GM12878 (cell line): Measurements from ENCODE around the gene C20orf202.

ENCODE experiments used
- BRCA1 ChIP-seq: IDR thresholded peaks from 2 replicates; pipeline ENCODE4 v1.6.1; 2011; ENCODE audit warnings: low read depth, low read length, improper control_type of control experiment
- CBFB ChIP-seq: IDR thresholded peaks from 2 replicates; pipeline ENCODE4 v1.6.1; 2016; ENCODE audit warnings: antibody characterized with exemption, low read depth
- CTCF ChIP-seq, 3 experiments: IDR thresholded peaks in 2 of 3; conservative IDR thresholded peaks in 1 of 3; 2 replicates each; pipeline ENCODE4 v1.5.1; 2011; ENCODE audit warnings: low read depth in 3 of 3, low read length in 3 of 3, mild to moderate bottlenecking in 3 of 3, control low read depth in 2 of 3, moderate library complexity in 2 of 3, inconsistent platforms in 1 of 3, mixed read lengths in 1 of 3; ENCODE audit not compliant: control insufficient read depth in 2 of 3, insufficient read depth in 1 of 3; ENCODE audit errors: extremely low read depth in 1 of 3
- EZH2 ChIP-seq: IDR thresholded peaks from 2 replicates; pipeline ENCODE4 v1.6.1; 2012; ENCODE audit warnings: low read depth, mild to moderate bottlenecking, control low read depth, inconsistent platforms, low read length, borderline replicate concordance; ENCODE audit not compliant: control insufficient read depth
- IKZF1 ChIP-seq: fragments of 450-650 bp; conservative IDR thresholded peaks from 2 replicates; pipeline ENCODE4 v1.6.1; 2017; ENCODE audit warnings: antibody characterized with exemption, mild to moderate bottlenecking
- POLR2A ChIP-seq: IDR thresholded peaks from 2 replicates; pipeline ENCODE4 v1.6.1; 2011; ENCODE audit warnings: low read depth, mild to moderate bottlenecking, low read length
- POLR2AphosphoS5 ChIP-seq: IDR thresholded peaks from 2 replicates; pipeline ENCODE4 v1.6.1; 2011; ENCODE audit warnings: mild to moderate bottlenecking, low read length, inconsistent platforms
- RAD21 ChIP-seq: IDR thresholded peaks from 2 replicates; pipeline ENCODE4 v1.6.1; 2011; ENCODE audit warnings: mild to moderate bottlenecking, low read depth, low read length, moderate library complexity; ENCODE audit not compliant: insufficient read depth
- RAD51 ChIP-seq: fragments of 450-650 bp; IDR thresholded peaks from 2 replicates; pipeline ENCODE4 v1.6.1; 2016; ENCODE audit warnings: moderate library complexity, mild to moderate bottlenecking, inconsistent platforms
- RELB ChIP-seq: fragments of 450-650 bp; IDR thresholded peaks from 2 replicates; pipeline ENCODE4 v1.6.1; 2017; ENCODE audit warnings: low read depth, mild to moderate bottlenecking, moderate library complexity
- SREBF2 ChIP-seq: IDR thresholded peaks from 2 replicates; pipeline ENCODE4 v1.6.1; 2012; ENCODE audit warnings: mild to moderate bottlenecking, low read length
- SUZ12 ChIP-seq: fragments of 200-600 bp; sonication (generic); IDR thresholded peaks from one replicate; pipeline ENCODE4 v1.6.1; 2018; ENCODE audit warnings: antibody characterized with exemption, mild to moderate bottlenecking; ENCODE audit not compliant: unreplicated experiment
- ZNF274 ChIP-seq: IDR thresholded peaks from one replicate; pipeline ENCODE4 v1.8.0; 2011; ENCODE audit not compliant: insufficient read length, insufficient read depth

- TF ChIP-seq CBFB (no peak), IKZF1 (no peak), CTCF (IDR thresholded peaks at IDR 0.05 in 2 of 3, conservative IDR thresholded peaks at IDR 0.05 in 1 of 3; ENCODE audit: control insufficient read depth in 2 of 3, extremely low read depth in 1 of 3, insufficient read depth in 1 of 3, low read depth in 3 of 3, low read length in 3 of 3) (no peak), EZH2 (no peak), RAD51 (no peak), SUZ12 (no peak), SREBF2 (no peak), RELB (no peak), BRCA1 (no peak), POLR2A (no peak), RAD21 (no peak), POLR2AphosphoS5 (no peak), ZNF274 (no peak)
Measured at GRCh38 chr20:1206366-1207148, 3.3 kb downstream of the C20orf202 start.
